Measurements from ENCODE around the gene KL. TPM values are rescaled to one million over a fixed set of nuclear protein-coding genes. Genes with fewer than 3 reads are reported as not detected.

KL gene
- total RNA-seq, 5 donors from 2014 or later (not counting 1 experiment from before 2014, with no cell fraction given): 0.12 to 0.20 (median 0.16) TPM; not detected in 1

DNA sequence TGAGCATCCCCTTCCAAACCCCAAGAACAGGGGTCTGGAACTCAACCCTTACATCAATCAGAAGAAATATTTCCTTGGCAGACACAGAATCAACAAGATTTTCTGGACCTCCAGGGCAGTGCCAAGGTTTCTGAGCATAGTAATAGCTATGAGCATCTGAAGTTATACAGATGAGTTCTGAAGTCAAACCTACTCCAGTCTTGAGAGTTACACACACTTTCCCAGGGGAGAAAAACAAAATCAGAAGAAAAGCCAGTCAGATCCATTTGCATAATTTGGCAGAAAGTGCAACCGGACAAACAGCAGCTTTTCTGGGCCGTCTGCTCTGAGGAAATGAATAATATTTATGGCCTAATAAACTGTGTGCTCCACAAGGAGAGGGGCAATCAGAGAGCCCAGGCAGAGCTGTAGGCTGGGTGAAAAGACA is 93.1 kb downstream of the KL start:
- H3K4me3 ChIP-seq (ENCODE audit: control insufficient read depth in 1 of 2, extremely low read depth in 1 of 2, low read length in 1 of 2): no peak overlapping the region
- Mint-ChIP-seq H3K4me3 (no peak overlapping the region), H3K4me1 (no peaks in the 10 kb centered on the region), H3K9me3 (no peaks in the 10 kb centered on the region), H3K27me3 (peaks cover 25 to 29% of the 10 kb centered on the region in 2 donors), H3K27ac (no peak overlapping the region), H3K36me3 (no peaks in the 10 kb centered on the region)
- no peak for ATAC-seq (replicated peaks in 1 of 4)
- H3K36me3 ChIP-seq (ENCODE audit: control insufficient read depth in 2 of 2, extremely low read depth in 1 of 2, insufficient read depth in 1 of 2, low read length in 1 of 2): no peaks in the 10 kb centered on the region
- CTCF ChIA-PET: no interaction called here
- POLR2A ChIA-PET: no interaction called here
- peaks cover 0 to 17% of the 10 kb centered on the region in 2 experiments for H3K27me3 ChIP-seq (replicated peaks in 1 of 2; ENCODE audit: control insufficient read depth in 2 of 2, extremely low read depth in 1 of 2, insufficient read depth in 2 of 2, low read length in 1 of 2)
- H3K27ac ChIP-seq (ENCODE audit: low read length): no peak overlapping the region
- H3K9me3 ChIP-seq: no peaks in the 10 kb centered on the region
- WGBS (ENCODE audit: insufficient coverage): 85% methylated on average over 2 of the region's 2 CpGs
- no peak for DNase-seq
- no peaks in the 10 kb centered on the region for H3K4me1 ChIP-seq (ENCODE audit: control insufficient read depth in 1 of 2, extremely low read depth in 1 of 2, insufficient read depth in 2 of 2, low read length in 2 of 2)

DNA sequence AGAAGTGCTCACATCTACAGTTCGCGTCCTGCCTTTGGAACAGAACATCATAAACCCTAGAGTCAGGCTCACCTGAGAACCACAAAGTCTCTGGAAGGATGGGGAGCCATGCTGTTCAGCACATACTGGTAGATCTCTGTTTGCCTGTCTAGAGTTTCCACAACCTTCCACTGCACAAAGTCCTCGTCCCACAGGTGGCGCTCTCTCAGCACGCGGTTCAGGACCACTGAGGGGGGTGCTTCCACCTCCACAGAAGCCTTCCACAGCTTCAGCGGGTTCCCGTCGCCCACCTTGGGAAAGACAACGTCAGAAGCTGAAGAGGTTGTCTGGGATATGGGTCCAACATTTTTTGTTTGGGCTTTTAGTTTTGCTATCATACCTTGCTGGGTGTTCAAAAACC is 93.6 kb downstream of the KL start:
- WGBS (ENCODE audit: insufficient coverage): 75% methylated on average over 2 of the region's 10 CpGs
- H3K4me1 Mint-ChIP-seq: no peaks in the 10 kb centered on the region
- H3K27me3 Mint-ChIP-seq: peaks cover 25 to 26% of the 10 kb centered on the region in 2 donors
- H3K27ac Mint-ChIP-seq: no peak overlapping the region
- no peak for ATAC-seq (replicated peaks in 1 of 4)
- Histone ChIP-seq H3K4me3 (ENCODE audit: control insufficient read depth in 1 of 2, extremely low read depth in 1 of 2, low read length in 1 of 2) (no peak overlapping the region), H3K36me3 (ENCODE audit: control insufficient read depth in 2 of 2, extremely low read depth in 1 of 2, insufficient read depth in 1 of 2, low read length in 1 of 2) (no peaks in the 10 kb centered on the region), H3K27me3 (replicated peaks in 1 of 2; ENCODE audit: control insufficient read depth in 2 of 2, extremely low read depth in 1 of 2, insufficient read depth in 2 of 2, low read length in 1 of 2) (peaks cover 0 to 17% of the 10 kb centered on the region in 2 experiments), H3K9me3 (no peaks in the 10 kb centered on the region), H3K4me1 (ENCODE audit: control insufficient read depth in 1 of 2, extremely low read depth in 1 of 2, insufficient read depth in 2 of 2, low read length in 2 of 2) (no peaks in the 10 kb centered on the region), H3K27ac (ENCODE audit: low read length) (no peak overlapping the region)
- POLR2A ChIA-PET: no interaction called here
- CTCF ChIA-PET: no interaction called here
- H3K36me3 Mint-ChIP-seq: no peaks in the 10 kb centered on the region
- DNase-seq: no peak
- H3K4me3 Mint-ChIP-seq: no peak overlapping the region
- no peaks in the 10 kb centered on the region for H3K9me3 Mint-ChIP-seq

DNA sequence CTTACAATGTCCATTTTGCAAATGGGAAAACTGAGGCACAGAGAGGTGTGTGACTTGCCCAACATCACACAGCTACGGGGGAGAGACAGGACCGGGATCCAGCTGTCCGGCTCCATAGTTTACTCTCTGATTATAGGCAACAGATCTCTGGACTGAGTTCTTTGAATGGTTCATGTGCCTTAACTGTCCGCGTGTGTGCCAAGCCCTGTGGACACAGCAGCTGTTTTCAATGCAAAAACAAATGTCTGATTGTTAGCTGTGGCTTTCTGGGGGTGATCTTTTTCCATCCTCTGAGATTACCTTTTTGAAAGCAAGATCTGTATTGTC is 94.1 kb downstream of the KL start:
- Histone ChIP-seq H3K4me1 (ENCODE audit: control insufficient read depth in 1 of 2, extremely low read depth in 1 of 2, insufficient read depth in 2 of 2, low read length in 2 of 2) (no peaks in the 10 kb centered on the region), H3K4me3 (ENCODE audit: control insufficient read depth in 1 of 2, extremely low read depth in 1 of 2, low read length in 1 of 2) (no peak overlapping the region), H3K9me3 (no peaks in the 10 kb centered on the region), H3K27me3 (replicated peaks in 1 of 2; ENCODE audit: control insufficient read depth in 2 of 2, extremely low read depth in 1 of 2, insufficient read depth in 2 of 2, low read length in 1 of 2) (peaks cover 0 to 17% of the 10 kb centered on the region in 2 experiments), H3K36me3 (ENCODE audit: control insufficient read depth in 2 of 2, extremely low read depth in 1 of 2, insufficient read depth in 1 of 2, low read length in 1 of 2) (no peaks in the 10 kb centered on the region), H3K27ac (ENCODE audit: low read length) (no peak overlapping the region)
- no peak for DNase-seq
- ATAC-seq (replicated peaks in 1 of 4): no peak
- H3K4me1 Mint-ChIP-seq: no peaks in the 10 kb centered on the region
- no peaks in the 10 kb centered on the region for H3K9me3 Mint-ChIP-seq
- H3K27ac Mint-ChIP-seq: no peak overlapping the region
- CTCF ChIA-PET: no interaction called here
- H3K27me3 Mint-ChIP-seq: peaks cover 27 to 28% of the 10 kb centered on the region in 2 donors
- WGBS (ENCODE audit: insufficient coverage): 95% methylated on average over 5 of the region's 5 CpGs
- H3K4me3 Mint-ChIP-seq: no peak overlapping the region
- POLR2A ChIA-PET: no interaction called here
- no peaks in the 10 kb centered on the region for H3K36me3 Mint-ChIP-seq

DNA sequence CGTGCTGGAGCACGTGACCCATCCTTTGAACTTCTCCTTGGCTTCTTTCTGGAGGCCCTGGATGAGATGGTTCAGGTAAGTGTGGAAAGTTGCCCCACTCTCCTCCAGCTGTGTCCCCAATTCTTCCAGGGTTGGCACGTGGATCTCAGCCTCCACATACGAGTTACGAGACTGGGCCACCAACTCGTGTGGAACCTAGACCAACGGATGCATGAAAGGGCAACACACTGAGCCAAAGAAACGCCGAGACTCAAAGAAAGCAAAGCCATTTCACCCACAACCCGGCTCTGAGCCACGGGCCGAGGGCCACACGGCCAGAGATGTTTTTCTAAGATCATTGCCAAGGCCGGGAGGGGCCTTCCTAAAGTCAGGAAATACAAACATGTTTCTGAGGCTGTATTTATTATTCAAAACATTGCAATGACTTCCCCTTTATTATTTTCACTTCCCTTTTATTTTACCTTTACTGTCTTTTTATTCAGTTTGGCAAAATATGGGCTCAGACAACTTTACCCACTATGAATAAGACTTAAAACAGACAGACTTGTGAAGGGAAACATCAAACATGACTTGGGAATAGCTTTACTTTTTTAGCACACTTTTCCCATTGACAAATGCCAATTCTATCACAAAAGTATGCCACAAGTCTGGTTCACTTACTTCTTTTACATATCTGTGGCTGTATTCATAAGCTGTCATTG is 94.6 kb downstream of the KL start:
- no peak for ATAC-seq (replicated peaks in 1 of 4)
- no peaks in the 10 kb centered on the region for H3K36me3 ChIP-seq (ENCODE audit: control insufficient read depth in 2 of 2, extremely low read depth in 1 of 2, insufficient read depth in 1 of 2, low read length in 1 of 2)
- H3K9me3 ChIP-seq: no peaks in the 10 kb centered on the region
- ChIA-PET POLR2A (no interaction called here), CTCF (no interaction called here)
- no peak overlapping the region for H3K4me3 ChIP-seq (ENCODE audit: control insufficient read depth in 1 of 2, extremely low read depth in 1 of 2, low read length in 1 of 2)
- 72% methylated on average over 9 of the region's 14 CpGs for WGBS (ENCODE audit: insufficient coverage)
- no peak overlapping the region for H3K27ac ChIP-seq (ENCODE audit: low read length)
- DNase-seq: no peak
- Mint-ChIP-seq H3K36me3 (no peaks in the 10 kb centered on the region), H3K4me3 (no peak overlapping the region), H3K9me3 (no peaks in the 10 kb centered on the region), H3K4me1 (no peaks in the 10 kb centered on the region), H3K27ac (no peak overlapping the region), H3K27me3 (peaks cover 25 to 30% of the 10 kb centered on the region in 2 donors)
- peaks cover 0 to 14% of the 10 kb centered on the region in 2 experiments for H3K27me3 ChIP-seq (replicated peaks in 1 of 2; ENCODE audit: control insufficient read depth in 2 of 2, extremely low read depth in 1 of 2, insufficient read depth in 2 of 2, low read length in 1 of 2)
- no peaks in the 10 kb centered on the region for H3K4me1 ChIP-seq (ENCODE audit: control insufficient read depth in 1 of 2, extremely low read depth in 1 of 2, insufficient read depth in 2 of 2, low read length in 2 of 2)

DNA sequence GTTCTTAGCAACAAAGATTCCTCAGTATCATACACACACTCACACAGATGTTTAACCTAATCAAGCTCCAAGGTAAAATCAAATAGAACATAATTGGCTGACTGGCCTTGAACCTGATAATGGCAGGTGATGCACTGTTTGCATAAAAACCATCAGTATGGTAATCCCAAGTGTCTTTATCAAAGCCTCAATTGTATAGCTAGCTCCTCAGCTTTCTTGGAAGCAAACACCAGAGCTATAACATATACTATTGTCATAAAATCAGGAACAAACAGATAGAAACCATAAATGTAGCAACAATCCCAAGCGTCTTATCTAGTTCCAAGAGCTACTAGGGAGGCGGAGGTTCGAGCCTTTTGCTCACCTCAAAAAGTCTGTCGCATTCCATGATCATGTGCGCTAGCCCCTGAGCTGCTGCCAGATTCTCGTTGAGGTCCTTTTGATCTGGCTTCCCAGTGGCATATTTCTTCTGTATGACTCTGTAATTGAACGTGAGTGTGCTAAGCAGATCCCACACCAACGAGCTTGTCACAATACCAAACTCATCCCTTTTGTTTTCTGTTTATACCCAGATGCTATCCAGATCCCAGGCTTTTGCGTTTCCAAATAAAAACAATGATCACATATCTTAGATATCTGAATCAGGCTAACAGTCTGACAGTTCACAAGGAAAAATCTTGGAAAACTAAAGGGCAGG is 95.3 kb downstream of the KL start:
- Histone ChIP-seq H3K27ac (ENCODE audit: low read length) (no peak overlapping the region), H3K9me3 (no peaks in the 10 kb centered on the region), H3K4me3 (ENCODE audit: control insufficient read depth in 1 of 2, extremely low read depth in 1 of 2, low read length in 1 of 2) (no peak overlapping the region), H3K36me3 (ENCODE audit: control insufficient read depth in 2 of 2, extremely low read depth in 1 of 2, insufficient read depth in 1 of 2, low read length in 1 of 2) (no peaks in the 10 kb centered on the region), H3K4me1 (ENCODE audit: control insufficient read depth in 1 of 2, extremely low read depth in 1 of 2, insufficient read depth in 2 of 2, low read length in 2 of 2) (no peaks in the 10 kb centered on the region), H3K27me3 (replicated peaks in 1 of 2; ENCODE audit: control insufficient read depth in 2 of 2, extremely low read depth in 1 of 2, insufficient read depth in 2 of 2, low read length in 1 of 2) (peaks cover 0 to 12% of the 10 kb centered on the region in 2 experiments)
- Mint-ChIP-seq H3K4me1 (no peaks in the 10 kb centered on the region), H3K27me3 (peaks cover 19 to 28% of the 10 kb centered on the region in 2 donors), H3K36me3 (no peaks in the 10 kb centered on the region), H3K4me3 (no peak overlapping the region), H3K27ac (no peak overlapping the region), H3K9me3 (no peaks in the 10 kb centered on the region)
- ATAC-seq (replicated peaks in 1 of 4) (no peak), DNase-seq (no peak)
- POLR2A ChIA-PET: interaction anchor here in 1 of 2 donors (0.6 kb wide), 1 partner anchor 736 kb away, joined by 3 read pairs; no protein-coding TSS in a partner anchor
- CTCF ChIA-PET: no interaction called here
- 89% methylated on average over 8 of the region's 9 CpGs for WGBS (ENCODE audit: insufficient coverage)

DNA sequence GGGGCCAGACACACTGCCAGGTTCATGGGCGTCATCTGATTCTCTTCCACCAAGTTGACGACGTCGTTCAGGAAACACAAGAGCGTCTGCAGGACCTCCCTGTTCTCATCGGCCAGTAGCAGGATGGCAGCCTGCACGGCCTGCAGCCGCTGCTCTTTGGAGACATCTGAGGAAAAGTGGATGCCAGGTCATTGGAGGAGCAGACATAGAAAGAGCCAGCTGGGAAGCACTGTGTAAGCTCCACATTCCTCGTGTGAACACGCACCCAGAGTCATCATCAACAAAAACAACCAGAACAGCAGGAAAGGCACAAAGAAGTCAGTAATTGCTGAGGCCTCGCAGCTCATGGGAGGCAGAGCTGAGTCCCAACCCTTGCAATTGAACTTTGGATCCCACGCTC is 96.5 kb downstream of the KL start:
- ChIA-PET CTCF (no interaction called here), POLR2A (no interaction called here)
- no peak overlapping the region for H3K4me3 Mint-ChIP-seq
- Histone ChIP-seq H3K36me3 (ENCODE audit: control insufficient read depth in 2 of 2, extremely low read depth in 1 of 2, insufficient read depth in 1 of 2, low read length in 1 of 2) (no peaks in the 10 kb centered on the region), H3K27ac (ENCODE audit: low read length) (no peak overlapping the region), H3K27me3 (replicated peaks in 1 of 2; ENCODE audit: control insufficient read depth in 2 of 2, extremely low read depth in 1 of 2, insufficient read depth in 2 of 2, low read length in 1 of 2) (peaks cover 0 to 12% of the 10 kb centered on the region in 2 experiments), H3K4me1 (ENCODE audit: control insufficient read depth in 1 of 2, extremely low read depth in 1 of 2, insufficient read depth in 2 of 2, low read length in 2 of 2) (no peaks in the 10 kb centered on the region), H3K4me3 (ENCODE audit: control insufficient read depth in 1 of 2, extremely low read depth in 1 of 2, low read length in 1 of 2) (no peak overlapping the region), H3K9me3 (no peaks in the 10 kb centered on the region)
- no peak for ATAC-seq (replicated peaks in 1 of 4)
- no peaks in the 10 kb centered on the region for H3K4me1 Mint-ChIP-seq
- WGBS (ENCODE audit: insufficient coverage): 95% methylated on average over 8 of the region's 12 CpGs
- H3K9me3 Mint-ChIP-seq: no peaks in the 10 kb centered on the region
- H3K27ac Mint-ChIP-seq: no peak overlapping the region
- H3K27me3 Mint-ChIP-seq: peaks cover 17 to 20% of the 10 kb centered on the region in 2 donors
- no peak for DNase-seq
- no peaks in the 10 kb centered on the region for H3K36me3 Mint-ChIP-seq

Measured in T-cell (primary cell).